GM21723 (cell line): ENCODE measurements around the gene LMOD2.

Source experiments
- ATAC-seq: cut with Tn5 transposase; IDR thresholded peaks from one replicate; pipeline ENCODE4 v1.9.1; 2021; ENCODE audit warnings: mild to moderate bottlenecking, moderate library complexity; ENCODE audit not compliant: unreplicated experiment

The LMOD2 gene

GRCh38 chr7:123637878-123638277 is 17.8 kb upstream of the LMOD2 start:
- ATAC-seq, result no peak

DNA sequence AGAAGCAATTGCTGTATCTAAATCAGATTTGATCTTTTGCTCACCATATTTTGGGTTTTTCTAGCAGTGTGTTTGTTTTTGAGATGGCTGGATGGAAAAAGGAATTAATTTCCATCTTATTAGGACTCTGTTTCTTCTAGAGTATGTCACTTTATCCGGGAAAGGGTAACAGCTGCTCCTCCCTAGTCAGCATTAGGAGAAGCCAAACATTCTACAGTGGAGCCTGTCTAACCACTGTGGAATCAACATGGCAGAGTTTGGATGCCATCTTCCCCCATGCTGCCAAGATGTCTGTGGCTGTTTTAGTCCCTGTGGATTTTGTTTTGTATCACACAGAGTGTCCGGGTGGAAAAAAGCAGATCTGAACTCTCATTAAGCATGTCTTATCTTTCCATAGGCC is 16.0 kb upstream of the LMOD2 start:
- ATAC-seq, result no peak

- ATAC-seq, result no peak
Observed at GRCh38 chr7:123640583-123640982, 15.1 kb upstream of the LMOD2 start.

DNA sequence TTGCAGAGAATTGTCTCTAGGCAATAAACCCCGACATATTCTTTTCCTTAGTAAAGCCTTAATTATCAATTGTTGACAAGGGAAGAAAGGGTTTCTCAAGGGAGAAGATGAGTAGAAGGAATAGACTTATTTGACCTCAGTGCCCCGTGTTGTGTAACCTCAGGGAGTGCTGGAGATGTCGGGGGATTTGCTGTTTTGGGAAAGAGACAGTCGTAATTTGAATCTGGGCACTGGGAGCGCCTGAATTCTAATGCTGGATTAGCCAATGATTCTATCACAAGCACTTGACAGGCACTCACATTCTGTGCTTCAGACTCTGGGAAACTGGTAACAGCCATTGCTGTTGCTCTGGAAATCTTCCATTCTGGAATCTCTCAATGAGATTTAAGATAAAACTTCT is 13.8 kb upstream of the LMOD2 start:
- no peak for ATAC-seq

DNA sequence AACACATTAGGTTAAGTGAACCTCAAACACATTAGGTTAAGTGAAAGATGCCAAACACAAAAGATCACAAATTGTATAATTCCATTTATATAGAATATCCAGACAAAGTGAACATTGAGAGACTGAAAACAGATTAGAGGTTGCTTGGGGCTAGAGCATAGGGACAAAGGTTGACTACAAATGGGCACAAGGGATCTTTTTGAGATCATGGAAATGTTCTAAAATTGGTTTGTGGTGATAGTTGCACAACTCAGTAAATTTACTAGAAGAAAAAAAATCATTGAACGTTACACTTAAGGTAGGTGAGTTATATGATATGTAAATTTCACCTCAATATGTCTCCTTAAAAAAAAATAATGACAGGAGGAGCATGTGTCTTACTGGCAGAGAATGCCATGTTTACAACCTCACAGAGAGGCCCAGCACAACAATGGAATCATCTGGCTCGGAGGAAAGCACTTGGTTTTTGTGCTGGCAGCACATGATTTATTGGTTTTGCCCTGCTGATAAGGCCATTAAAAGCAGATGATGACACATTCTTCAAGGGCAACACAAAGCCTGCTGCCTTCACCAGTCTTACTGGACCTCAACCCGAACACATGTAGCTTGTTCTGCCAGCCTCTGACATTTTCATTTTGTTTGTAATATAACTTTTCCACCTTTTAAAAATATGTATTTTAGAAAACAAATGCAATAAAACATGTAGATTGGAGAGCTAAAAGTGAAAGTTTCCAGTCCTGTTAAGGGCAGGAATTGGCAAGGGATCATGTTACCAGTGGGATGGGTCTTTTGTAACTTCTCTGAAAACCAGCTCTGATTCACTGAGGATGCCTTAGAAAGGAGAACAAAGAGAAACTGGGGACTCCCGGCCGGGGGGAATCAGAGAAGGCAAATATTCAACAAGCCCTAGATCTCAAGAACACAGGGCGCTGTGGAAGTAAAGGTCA is 11.9 kb upstream of the LMOD2 start:
- no peak for ATAC-seq

DNA sequence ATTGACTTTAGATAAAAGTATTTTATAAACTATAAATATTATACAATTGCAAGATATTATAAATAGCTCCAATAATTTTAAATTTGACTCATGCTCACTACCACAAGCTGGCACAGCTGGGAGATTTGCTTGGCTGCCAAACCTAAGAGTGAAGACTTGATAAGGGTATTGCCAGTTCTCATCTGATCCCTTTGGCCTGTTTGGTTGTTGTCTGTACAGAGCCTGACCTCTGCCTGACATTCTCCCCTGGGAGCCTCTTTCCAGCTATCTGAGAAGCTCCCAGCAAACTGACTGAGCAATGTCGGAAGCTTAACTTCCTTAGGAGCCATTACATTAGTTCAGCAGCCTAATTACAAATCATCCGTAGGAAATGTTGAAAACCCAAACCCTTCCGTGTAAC is 10.2 kb upstream of the LMOD2 start:
- ATAC-seq, result no peak

DNA sequence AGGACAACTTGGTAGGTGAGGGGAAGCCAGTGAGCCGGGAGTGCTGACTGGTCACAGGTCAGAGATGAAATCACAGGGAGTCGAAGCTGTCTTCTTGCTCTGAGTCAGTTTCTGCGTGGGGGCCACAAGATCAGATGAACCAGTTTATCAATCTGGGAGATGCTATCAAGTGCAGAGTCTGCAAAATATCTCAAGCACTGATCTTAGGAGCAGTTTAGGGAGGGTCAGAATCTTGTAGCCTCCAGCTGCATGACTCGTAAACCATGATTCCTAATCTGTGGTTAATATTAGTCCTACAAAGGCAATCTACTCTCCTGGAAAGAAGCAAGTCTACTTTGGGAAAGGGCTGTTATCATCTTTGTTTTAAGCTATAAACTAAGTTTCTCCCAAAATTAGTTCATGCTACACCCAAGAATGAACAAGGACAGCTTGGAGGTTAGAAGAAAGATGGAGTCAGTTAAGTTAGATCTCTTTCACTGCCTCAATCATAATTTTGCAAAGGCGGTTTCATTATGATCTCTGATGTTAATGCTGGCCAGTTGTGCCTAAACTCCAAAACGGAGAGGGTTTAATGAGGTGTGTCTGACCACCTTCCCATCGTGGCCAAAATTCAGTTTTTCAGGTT is 8.4 kb upstream of the LMOD2 start:
- no peak for ATAC-seq

- no peak for ATAC-seq
Observed at GRCh38 chr7:123649964-123650363, 5.7 kb upstream of the LMOD2 start.

DNA sequence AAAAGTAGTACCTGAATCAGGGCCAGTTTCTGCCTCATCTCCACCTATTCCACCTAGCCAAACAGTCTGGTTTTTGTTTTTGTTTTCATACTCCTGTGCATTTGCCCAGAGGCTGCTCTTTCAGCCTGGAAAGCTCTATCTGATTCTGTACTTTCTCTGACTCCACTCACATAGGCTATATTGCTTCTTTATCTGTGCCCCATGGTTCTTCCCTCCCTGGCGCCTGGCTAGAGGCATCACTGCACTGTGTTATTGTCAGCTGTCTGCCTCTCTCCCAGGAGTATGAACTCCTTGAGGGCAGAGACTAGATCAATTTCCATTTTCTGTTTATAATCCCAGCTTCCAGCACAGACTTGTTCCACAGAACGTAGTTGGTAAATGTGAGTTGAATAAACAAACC is 5.1 kb upstream of the LMOD2 start:
- no peak for ATAC-seq

GRCh38 chr7:123652406-123652805 is 3.3 kb upstream of the LMOD2 start:
- ATAC-seq, result no peak

GRCh38 chr7:123653162-123653561 is 2.5 kb upstream of the LMOD2 start:
- no peak for ATAC-seq

- ATAC-seq, result no peak
Observed at GRCh38 chr7:123656544-123657303, 1.1 kb downstream of the LMOD2 start.

GRCh38 chr7:123657304-123657685 is 1.6 kb downstream of the LMOD2 start:
- no peak for ATAC-seq

DNA sequence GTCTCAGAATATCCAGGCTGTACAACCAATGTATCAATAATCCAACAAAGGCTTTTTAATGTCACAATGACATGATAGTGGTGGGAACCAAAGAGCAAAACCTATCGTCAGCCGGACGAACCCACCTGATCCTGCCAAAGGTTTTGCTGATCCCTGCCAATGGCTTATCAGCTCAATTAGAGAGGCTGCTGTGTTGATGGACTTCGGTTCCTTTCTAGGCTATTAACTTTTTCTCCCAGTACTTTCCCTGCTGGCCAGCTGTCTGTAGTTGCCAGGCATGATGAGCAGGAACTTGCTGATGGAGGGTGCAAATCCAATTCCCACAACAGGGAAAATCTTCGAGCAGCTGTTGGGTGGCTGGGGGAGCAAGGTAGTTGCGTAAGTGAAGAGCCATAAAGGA is 2.4 kb downstream of the LMOD2 start:
- no peak for ATAC-seq

GRCh38 chr7:123660514-123661354 is 5.1 kb downstream of the LMOD2 start:
- no peak for ATAC-seq

GRCh38 chr7:123661765-123662164 is 6.1 kb downstream of the LMOD2 start:
- no peak for ATAC-seq

- ATAC-seq, result no peak
Observed at GRCh38 chr7:123662293-123662692, 6.6 kb downstream of the LMOD2 start.

DNA sequence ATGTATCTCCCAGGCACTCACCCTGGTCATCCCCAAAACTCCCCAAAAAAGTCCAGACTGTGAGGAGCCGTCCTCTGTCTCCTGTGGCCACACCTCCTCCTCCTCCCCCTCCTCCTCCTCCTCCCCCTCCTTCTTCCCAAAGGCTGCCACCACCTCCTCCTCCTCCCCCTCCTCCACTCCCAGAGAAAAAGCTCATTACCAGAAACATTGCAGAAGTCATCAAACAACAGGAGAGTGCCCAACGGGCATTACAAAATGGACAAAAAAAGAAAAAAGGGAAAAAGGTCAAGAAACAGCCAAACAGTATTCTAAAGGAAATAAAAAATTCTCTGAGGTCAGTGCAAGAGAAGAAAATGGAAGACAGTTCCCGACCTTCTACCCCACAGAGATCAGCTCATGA is 7.1 kb downstream of the LMOD2 start:
- ATAC-seq, result no peak

DNA sequence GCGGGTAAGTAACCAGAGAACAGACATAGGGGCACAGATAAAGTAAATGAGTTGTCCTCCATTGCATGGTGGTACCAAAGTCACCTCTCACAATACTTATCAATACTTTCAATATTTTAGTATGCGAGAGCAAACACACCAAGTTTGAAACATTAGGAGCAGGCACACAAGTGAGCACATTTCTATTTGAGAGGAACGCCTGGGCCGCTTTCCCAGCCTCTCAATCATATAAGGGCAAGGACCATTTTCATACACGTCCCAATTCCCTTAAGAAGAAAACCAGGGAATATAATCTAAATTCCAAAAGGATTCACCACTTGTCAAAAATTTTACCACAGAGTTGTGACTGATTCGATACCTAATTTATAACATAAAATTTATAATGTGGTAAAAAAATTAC is 7.5 kb downstream of the LMOD2 start:
- no peak for ATAC-seq

DNA sequence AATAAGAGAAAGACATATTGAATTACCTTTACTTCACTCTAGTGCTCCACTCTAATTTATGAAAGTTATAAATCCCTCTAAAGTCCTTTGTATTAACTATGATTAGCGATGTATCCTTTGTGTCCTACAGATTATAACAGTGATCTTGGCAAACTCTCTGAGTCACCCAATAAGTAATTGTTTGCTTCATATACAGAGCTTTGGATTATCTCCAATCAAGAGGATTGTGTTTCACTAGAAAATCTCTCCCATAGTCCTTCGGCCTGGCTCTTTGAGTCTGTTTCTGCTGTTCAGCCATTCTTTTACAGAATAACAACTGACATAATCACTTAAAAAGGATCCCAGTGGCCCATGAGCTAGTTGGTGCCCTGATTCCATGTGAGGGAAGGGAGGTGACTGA is 9.5 kb downstream of the LMOD2 start:
- ATAC-seq, result no peak

DNA sequence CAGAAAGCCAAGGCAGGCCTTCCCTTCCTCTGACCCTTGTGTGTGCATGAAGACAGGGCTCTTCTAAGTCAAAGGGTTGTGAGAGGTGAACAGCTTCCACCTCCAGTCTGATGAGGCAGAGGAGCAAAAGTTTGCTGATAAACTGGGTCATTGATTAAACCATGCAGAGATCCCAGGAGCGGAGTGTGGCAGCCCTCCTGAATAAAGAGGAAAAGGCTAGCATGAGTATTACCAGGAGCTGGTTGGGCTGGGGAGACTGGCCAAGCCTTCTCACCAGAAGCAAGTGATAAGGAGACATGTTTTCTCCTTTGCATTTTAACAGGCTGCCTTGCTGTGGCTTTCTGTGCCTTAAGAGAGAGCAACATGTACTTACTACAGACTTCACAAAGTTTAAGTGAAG is 10.2 kb downstream of the LMOD2 start:
- no peak for ATAC-seq
